B cell (primary cell): ENCODE data around the gene ELK4. TPM values are rescaled to one million over a fixed set of nuclear protein-coding genes. Genes with fewer than 3 reads are reported as not detected.

ENCODE experiments used
- ATAC-seq: fragments of 200-7000 bp; cut with Tn5 transposase; one replicate; pipeline ENCODE4 v1.10.0; 2021; ENCODE audit warnings: low read depth, mild to moderate bottlenecking, moderate number of reproducible peaks, moderate library complexity
- CTCF ChIA-PET: fragments of 350-600 bp; sonication (Branson Sonifier 250); formaldehyde crosslinking; loops from one replicate; lab custom pipeline; 2021; ENCODE audit warnings: antibody characterized with exemption, inconsistent platforms; lab: Charles Lee
- POLR2A ChIA-PET: fragments of 350-600 bp; sonication (Branson Sonifier 250); formaldehyde crosslinking; loops from one replicate; lab custom pipeline; 2021; ENCODE audit warnings: antibody characterized with exemption; lab: Charles Lee
- DNase-seq: peaks from one replicate; pipeline ENCODE4 v3.0.0; 2013
- H2AFZ ChIP-seq: 2 replicates; pipeline ENCODE4 v1.6.1; 2012; ENCODE audit warnings: mild to moderate bottlenecking, low read depth, low read length; ENCODE audit not compliant: insufficient read depth, poor library complexity, severe bottlenecking
- H3K27ac ChIP-seq, 2 donors: 1 replicate in 1 of 2; 2 replicates in 1 of 2; pipeline ENCODE4 v1.5.1; 2012 to 2013; ENCODE audit warnings: low read length in 2 of 2, mild to moderate bottlenecking in 2 of 2, moderate library complexity in 1 of 2
- H3K27me3 ChIP-seq, 4 experiments: fragments of 200-600 bp in 1 of 4; sonication (generic) in 1 of 4; replicated peaks in 1 of 4; 1 replicate in 2 of 4; 2 replicates in 2 of 4; pipeline versions ENCODE4 v1.6.1 to v1.7.0; 2013 to 2016; ENCODE audit warnings: low read length in 3 of 4, mild to moderate bottlenecking in 2 of 4, mixed read lengths in 1 of 4, moderate library complexity in 1 of 4; ENCODE audit not compliant: insufficient read depth in 4 of 4, control insufficient read depth in 3 of 4; ENCODE audit errors: control extremely low read depth in 1 of 4
- H3K36me3 ChIP-seq, 2 experiments: replicated peaks in 1 of 2; 1 replicate in 1 of 2; 2 replicates in 1 of 2; pipeline versions ENCODE4 v1.6.1 to v1.7.1; 2013; ENCODE audit warnings: low read length in 1 of 2; ENCODE audit not compliant: insufficient read depth in 2 of 2, control insufficient read depth in 1 of 2; ENCODE audit errors: control extremely low read depth in 1 of 2, extremely low read depth in 1 of 2
- H3K4me1 ChIP-seq, 2 donors: fragments of 200-600 bp in 1 of 2; sonication (generic) in 1 of 2; 1 replicate in 1 of 2; 2 replicates in 1 of 2; pipeline versions ENCODE4 v1.5.1 to v1.6.1; 2013 to 2017; ENCODE audit warnings: low read length in 2 of 2; ENCODE audit not compliant: control insufficient read depth in 2 of 2, insufficient read depth in 2 of 2
- H3K4me2 ChIP-seq: replicated peaks from 2 replicates; pipeline ENCODE3; 2012; ENCODE audit warnings: mild to moderate bottlenecking, low read depth, low read length; ENCODE audit not compliant: poor library complexity, severe bottlenecking
- H3K4me3 ChIP-seq, 5 experiments: fragments of 200-600 bp in 1 of 5; sonication (generic) in 1 of 5; 1 replicate in 3 of 5; 2 replicates in 2 of 5; pipeline versions ENCODE4 v1.5.1 to v1.7.0; 2011 to 2016; ENCODE audit warnings: low read length in 4 of 5, mild to moderate bottlenecking in 4 of 5, low read depth in 2 of 5, control low read depth in 1 of 5, moderate library complexity in 1 of 5; ENCODE audit not compliant: insufficient read depth in 1 of 5; ENCODE audit errors: control extremely low read depth in 1 of 5, extremely low read depth in 1 of 5
- H3K79me2 ChIP-seq: fragments of 200-600 bp; sonication (generic); one replicate; pipeline ENCODE4 v1.6.0; 2016; ENCODE audit warnings: low read length; ENCODE audit not compliant: control insufficient read depth, insufficient read depth
- H3K9ac ChIP-seq: fragments of 200-600 bp; sonication (generic); 2 replicates; pipeline ENCODE4 v1.6.1; 2017; ENCODE audit warnings: mild to moderate bottlenecking, low read length, moderate library complexity
- H3K9me3 ChIP-seq, 3 donors: one replicate each; pipeline versions ENCODE4 v1.6.1 to v1.7.1; 2013; ENCODE audit warnings: low read length in 2 of 3; ENCODE audit not compliant: control insufficient read depth in 2 of 3, insufficient read depth in 1 of 3; ENCODE audit errors: control extremely low read depth in 1 of 3
- H4K20me1 ChIP-seq: 2 replicates; pipeline ENCODE4 v1.6.0; 2012; ENCODE audit warnings: mild to moderate bottlenecking, low read length; ENCODE audit not compliant: insufficient read depth, control insufficient read depth, poor library complexity, severe bottlenecking
- H3K27ac Mint-ChIP-seq: one replicate; pipeline ENCODE4 v1.8.0; 2021; ENCODE audit warnings: mixed read lengths
- H3K27me3 Mint-ChIP-seq: one replicate; pipeline ENCODE4 v1.8.0; 2021; ENCODE audit warnings: mixed read lengths
- H3K4me1 Mint-ChIP-seq: one replicate; pipeline ENCODE4 v1.8.0; 2021; ENCODE audit warnings: mixed read lengths
- H3K4me3 Mint-ChIP-seq: one replicate; pipeline ENCODE4 v1.8.0; 2021; ENCODE audit warnings: mixed read lengths
- H3K9me3 Mint-ChIP-seq: one replicate; pipeline ENCODE4 v1.8.0; 2022; ENCODE audit warnings: mixed read lengths; ENCODE audit not compliant: insufficient read depth
- CTCF ChIP-seq: fragments of 200-600 bp; IDR thresholded peaks from one replicate; pipeline ENCODE4 v1.8.0; 2022; ENCODE audit warnings: antibody characterized with exemption, mild to moderate bottlenecking
- EZH2 ChIP-seq: IDR thresholded peaks from 2 replicates; pipeline ENCODE4 v1.6.1; 2012; ENCODE audit warnings: borderline replicate concordance, low read depth, mild to moderate bottlenecking, moderate library complexity, low read length; ENCODE audit not compliant: insufficient read depth, poor library complexity, severe bottlenecking
- WGBS: methylation state at CpG from one replicate; pipeline ENCODE4 v1.1.5; 2013; ENCODE audit warnings: missing lambda C conversion rate; ENCODE audit not compliant: insufficient coverage; 5-methylcytosine and 5-hydroxymethylcytosine counted together
- intact Hi-C: fragments of 100-400 bp; cut with micrococcal nuclease; formaldehyde crosslinking; loops from one replicate; pipeline ENCODE4 v1.10.0; 2022
- polyA plus RNA-seq: library from polyadenylated mRNA; depleted of rRNA; stranded (reverse); fragments of >200 nt; gene quantifications from 2 replicates; pipeline ENCODE4 v1.2.3, GENCODE V29; 2012
- total RNA-seq, 2 donors: library from RNA; stranded (reverse); fragments of 120-200 nt in 1 of 2; gene quantifications; 1 replicate in 1 of 2; 2 replicates in 1 of 2; pipeline versions ENCODE4 v1.2.3 to v1.2.4, GENCODE V29; 2013 to 2022

ELK4 gene
- total and polyA plus RNA-seq, 2 donors (not counting 1 experiment from before 2014, with no cell fraction given), result 11.0 to 151 TPM

- no peak overlapping the region for H3K4me2 ChIP-seq
- H3K4me1 ChIP-seq, result no peaks in the 10 kb centered on the region
- ATAC-seq (no peak), DNase-seq (no peak)
- no peaks in the 10 kb centered on the region for H4K20me1 ChIP-seq
- H3K9me3 ChIP-seq, result no peaks in the 10 kb centered on the region
- H3K9ac ChIP-seq, result no peak overlapping the region
- H3K4me3 ChIP-seq, result no peak overlapping the region
- no peaks in the 10 kb centered on the region for H3K27me3 ChIP-seq
- no peaks in the 10 kb centered on the region for H3K9me3 Mint-ChIP-seq
- ChIA-PET POLR2A (no interaction called here), CTCF (interaction anchor here (1.0 to 2.7 kb wide), 5 partner anchors 8 to 125 kb away, joined by 3 to 11 read pairs (median 4); no protein-coding TSS in a partner anchor)
- H2AFZ ChIP-seq, result no peak overlapping the region
- WGBS, result 43% methylated on average over 1 of the region's 1 CpG
- TF ChIP-seq EZH2, result no peak
- no peak for TF ChIP-seq CTCF
- H3K36me3 ChIP-seq, result no peaks in the 10 kb centered on the region
- intact Hi-C loops, result no loop called here
- H3K4me3 Mint-ChIP-seq, result no peak overlapping the region
- H3K27ac ChIP-seq, result no peak overlapping the region
- no peaks in the 10 kb centered on the region for H3K27me3 Mint-ChIP-seq
- no peaks in the 10 kb centered on the region for H3K79me2 ChIP-seq
- H3K27ac Mint-ChIP-seq, result no peak overlapping the region
- no peaks in the 10 kb centered on the region for H3K4me1 Mint-ChIP-seq
These were observed 18.4 kb upstream of the ELK4 start for GRCh38 chr1:205650241-205650640.

- Histone ChIP-seq H3K4me3 (no peak overlapping the region), H3K4me2 (no peak overlapping the region), H3K36me3 (no peaks in the 10 kb centered on the region), H3K9me3 (no peaks in the 10 kb centered on the region), H3K9ac (no peak overlapping the region), H3K27me3 (no peaks in the 10 kb centered on the region), H2AFZ (no peak overlapping the region), H4K20me1 (no peaks in the 10 kb centered on the region), H3K4me1 (no peaks in the 10 kb centered on the region), H3K79me2 (no peaks in the 10 kb centered on the region), H3K27ac (no peak overlapping the region)
- DNase-seq (no peak), ATAC-seq (no peak)
- Mint-ChIP-seq H3K27me3 (no peaks in the 10 kb centered on the region), H3K27ac (no peak overlapping the region), H3K4me1 (no peaks in the 10 kb centered on the region), H3K4me3 (no peak overlapping the region), H3K9me3 (no peaks in the 10 kb centered on the region)
- WGBS, result 100% methylated on average over 8 of the region's 8 CpGs
- ChIA-PET CTCF (interaction anchor here (0.7 to 5.5 kb wide), 4 partner anchors 9 to 161 kb away, joined by 4 to 36 read pairs (median 6); no protein-coding TSS in a partner anchor), POLR2A (interaction anchor here (0.7 kb wide), 2 partner anchors 63 to 85 kb away, joined by 3 to 4 read pairs; no protein-coding TSS in a partner anchor)
- intact Hi-C loops, result no loop called here
- TF ChIP-seq CTCF (no peak), EZH2 (no peak)
These were observed 13.7 kb upstream of the ELK4 start for GRCh38 chr1:205645519-205645918.
